ENCODE measurements around the gene TTLL5. TPM values are rescaled to one million over a fixed set of nuclear protein-coding genes. Genes with fewer than 3 reads are reported as not detected.

TTLL5 gene
- polyA plus RNA-seq, 3 donors: 4.2 to 7.2 (median 4.7) TPM

- Histone ChIP-seq H3K4me2 (replicated peaks; ENCODE audit: extremely low read depth, low read length, poor library complexity, severe bottlenecking) (no peak overlapping the region), H3K36me3 (replicated peaks in 1 of 2; ENCODE audit: control insufficient read depth in 1 of 2, insufficient read depth in 2 of 2, low read length in 2 of 2) (peaks cover 14 to 40% of the 10 kb centered on the region in 2 donors), H3K9me3 (replicated peaks in 1 of 2; ENCODE audit: control insufficient read depth in 1 of 2, insufficient read depth in 1 of 2, low read length in 2 of 2) (no peaks in the 10 kb centered on the region), H4K20me1 (ENCODE audit: insufficient read depth, low read length) (no peaks in the 10 kb centered on the region), H3K9ac (ENCODE audit: insufficient read depth, low read length, poor library complexity, severe bottlenecking) (no peak overlapping the region), H3K27me3 (ENCODE audit: control insufficient read depth in 2 of 2, insufficient read depth in 2 of 2, low read length in 2 of 2) (no peaks in the 10 kb centered on the region), H3K27ac (ENCODE audit: low read depth in 1 of 2, low read length in 2 of 2) (no peak overlapping the region), H3K4me1 (ENCODE audit: control insufficient read depth in 1 of 2, insufficient read depth in 2 of 2, low read length in 2 of 2) (peaks cover 0 to 1% of the 10 kb centered on the region in 2 donors), H3K79me2 (ENCODE audit: insufficient read depth, low read length) (no peaks in the 10 kb centered on the region), H2AFZ (ENCODE audit: insufficient read depth, low read depth, low read length, poor library complexity, severe bottlenecking) (no peak overlapping the region), H3K4me3 (replicated peaks in 1 of 3; ENCODE audit: low read depth in 2 of 3, low read length in 3 of 3) (no peak overlapping the region)
- Mint-ChIP-seq H3K9me3 (peaks cover 0 to 4% (median 0%) of the 10 kb centered on the region in 7 donors), H3K4me1 (no peaks in the 10 kb centered on the region), H3K36me3 (peaks cover 43 to 45% of the 10 kb centered on the region in 2 donors), H3K4me3 (no peak overlapping the region), H3K27me3 (ENCODE audit: low read depth in 3 of 3) (peaks cover 0 to 2% (median 0%) of the 10 kb centered on the region in 3 donors), H3K27ac (no peak overlapping the region)
- WGBS (ENCODE audit: insufficient coverage): 100% methylated on average over 2 of the region's 2 CpGs
- DNase-seq: no peak
- no peak for TF ChIP-seq CTCF (IDR thresholded peaks at IDR 0.05)
- intact Hi-C loops (cut with micrococcal nuclease): no loop called here
Measured at GRCh38 chr14:75667099-75667765, 6.2 kb downstream of the TTLL5 start.

GRCh38 chr14:75672605-75673192, 11.7 kb downstream of the TTLL5 start:
- WGBS (ENCODE audit: insufficient coverage): no CpG with 5 or more reads among the region's 1 CpG
- intact Hi-C loops (cut with micrococcal nuclease): no loop called here
- Mint-ChIP-seq H3K4me1 (no peaks in the 10 kb centered on the region), H3K27me3 (ENCODE audit: low read depth in 3 of 3) (peaks cover 0 to 2% (median 0%) of the 10 kb centered on the region in 3 donors), H3K9me3 (peaks cover 0 to 6% (median 0%) of the 10 kb centered on the region in 7 donors), H3K4me3 (no peak overlapping the region), H3K27ac (no peak overlapping the region), H3K36me3 (peaks cover 40 to 56% of the 10 kb centered on the region in 2 donors)
- H3K36me3 ChIP-seq (replicated peaks in 1 of 2; ENCODE audit: control insufficient read depth in 1 of 2, insufficient read depth in 2 of 2, low read length in 2 of 2): peaks cover 17 to 41% of the 10 kb centered on the region in 2 donors
- no peaks in the 10 kb centered on the region for H3K79me2 ChIP-seq (ENCODE audit: insufficient read depth, low read length)
- H4K20me1 ChIP-seq (ENCODE audit: insufficient read depth, low read length): no peaks in the 10 kb centered on the region
- H3K4me2 ChIP-seq (replicated peaks; ENCODE audit: extremely low read depth, low read length, poor library complexity, severe bottlenecking): no peak overlapping the region
- H3K9ac ChIP-seq (ENCODE audit: insufficient read depth, low read length, poor library complexity, severe bottlenecking): no peak overlapping the region
- DNase-seq: no peak
- H3K4me1 ChIP-seq (ENCODE audit: control insufficient read depth in 1 of 2, insufficient read depth in 2 of 2, low read length in 2 of 2): no peaks in the 10 kb centered on the region
- no peak for TF ChIP-seq CTCF (IDR thresholded peaks at IDR 0.05)
- H3K4me3 ChIP-seq (replicated peaks in 1 of 3; ENCODE audit: low read depth in 2 of 3, low read length in 3 of 3): no peak overlapping the region
- no peaks in the 10 kb centered on the region for H3K27me3 ChIP-seq (ENCODE audit: control insufficient read depth in 2 of 2, insufficient read depth in 2 of 2, low read length in 2 of 2)
- H3K27ac ChIP-seq (ENCODE audit: low read depth in 1 of 2, low read length in 2 of 2): no peak overlapping the region
- no peaks in the 10 kb centered on the region for H3K9me3 ChIP-seq (replicated peaks in 1 of 2; ENCODE audit: control insufficient read depth in 1 of 2, insufficient read depth in 1 of 2, low read length in 2 of 2)
- H2AFZ ChIP-seq (ENCODE audit: insufficient read depth, low read depth, low read length, poor library complexity, severe bottlenecking): no peak overlapping the region

Data from CD14-positive monocyte (primary cell).